GM12878 (cell line): ENCODE data around the gene ATP5F1D. TPM values are rescaled to one million over a fixed set of nuclear protein-coding genes. Genes with fewer than 3 reads are reported as not detected.
A peak's percentile ranks its signal among the peaks of the same experiment; 100 is the strongest.

ENCODE experiments used
- CHD1 ChIP-seq: IDR thresholded peaks from 2 replicates; pipeline ENCODE4 v1.6.1; 2012; ENCODE audit warnings: low read depth, low read length, improper control_type of control experiment
- CHD2 ChIP-seq: IDR thresholded peaks from 2 replicates; pipeline ENCODE4 v1.6.1; 2011; ENCODE audit warnings: low read depth, low read length, improper control_type of control experiment, borderline replicate concordance
- E2F4 ChIP-seq: IDR thresholded peaks from 2 replicates; pipeline ENCODE4 v1.6.1; 2012; ENCODE audit warnings: low read depth, low read length, improper control_type of control experiment
- IKZF2 ChIP-seq, 2 experiments: fragments of 450-650 bp; IDR thresholded peaks; 2 replicates each; pipeline ENCODE4 v1.6.1; 2017; ENCODE audit warnings: mild to moderate bottlenecking in 2 of 2, moderate library complexity in 2 of 2
- KDM1A ChIP-seq: fragments of 200-600 bp; sonication (generic); IDR thresholded peaks from 2 replicates; pipeline ENCODE4 v1.6.1; 2016; ENCODE audit warnings: borderline replicate concordance
- PML ChIP-seq: IDR thresholded peaks from 2 replicates; pipeline ENCODE4 v1.6.1; 2012; ENCODE audit warnings: low read length, inconsistent platforms
- SKIL ChIP-seq: fragments of 450-650 bp; IDR thresholded peaks from 2 replicates; pipeline ENCODE4 v1.6.1; 2017; ENCODE audit warnings: mild to moderate bottlenecking, low read depth, inconsistent platforms; ENCODE audit not compliant: poor library complexity, severe bottlenecking
- SUZ12 ChIP-seq: fragments of 200-600 bp; sonication (generic); IDR thresholded peaks from one replicate; pipeline ENCODE4 v1.6.1; 2018; ENCODE audit warnings: antibody characterized with exemption, mild to moderate bottlenecking; ENCODE audit not compliant: unreplicated experiment
- TCF12 ChIP-seq: IDR thresholded peaks from 2 replicates; pipeline ENCODE4 v1.6.1; 2011; ENCODE audit warnings: low read depth, mild to moderate bottlenecking, low read length
- USF1 ChIP-seq: IDR thresholded peaks from 2 replicates; pipeline ENCODE4 v1.6.1; 2011; ENCODE audit warnings: borderline replicate concordance, low read depth, mild to moderate bottlenecking, moderate library complexity, mixed read lengths, low read length; ENCODE audit not compliant: insufficient read depth; ENCODE audit errors: extremely low read length
- ZZZ3 ChIP-seq: IDR thresholded peaks from 2 replicates; pipeline ENCODE4 v1.6.1; 2011; ENCODE audit warnings: low read depth; ENCODE audit not compliant: control insufficient read depth, insufficient read length
- polyA plus RNA-seq, 11 experiments: library from polyadenylated mRNA; depleted of rRNA in 4 of 11; unstranded in 6 of 11; stranded (reverse) in 5 of 11; fragments of >200 nt; fragmentation: Nextera tagmentation in 4 of 11; fragmentation: Illumina TruSeq in 1 of 11; extraction: Ambion mirVana in 4 of 11; extraction: Trizol in 1 of 11; gene quantifications; 1 replicate in 1 of 11; 2 replicates in 10 of 11; pipeline versions ENCODE4 v1.2.1 to v1.2.3, GENCODE V29; 2011 to 2016; ENCODE audit warnings: inconsistent platforms in 2 of 11, missing spikeins in 2 of 11, low read depth in 1 of 11
- total RNA-seq, 4 experiments: library from RNA; depleted of rRNA in 3 of 4; stranded (reverse); fragments of >200 nt in 3 of 4; fragmentation: Illumina TruSeq in 1 of 4; extraction: Trizol in 1 of 4; gene quantifications; 2 replicates each; pipeline versions ENCODE4 v1.2.1 to v1.2.3, GENCODE V29; 2013 to 2021
- TF ChIP-seq, protein P1 (sequence below): IDR thresholded peaks from 2 replicates; pipeline ENCODE4 v1.6.1; 2012; ENCODE audit warnings: low read length, inconsistent platforms
- TF ChIP-seq, protein P2 (sequence below): IDR thresholded peaks from 2 replicates; pipeline ENCODE4 v1.6.1; 2012; ENCODE audit warnings: mild to moderate bottlenecking, low read depth, low read length
- TF ChIP-seq, protein P3 (sequence below): fragments of 450-650 bp; IDR thresholded peaks from 2 replicates; pipeline ENCODE4 v1.6.1; 2016; ENCODE audit warnings: mild to moderate bottlenecking
- TF ChIP-seq, protein P4 (sequence below): fragments of 450-650 bp; formaldehyde crosslinking; IDR thresholded peaks from 2 replicates; pipeline ENCODE4 v1.4.0; 2020; ENCODE audit warnings: mild to moderate bottlenecking, moderate library complexity

Gene ATP5F1D
- total and polyA plus RNA-seq, 10 of the 15 experiments (the other 5 are each of a cell fraction or from before 2014, with no cell fraction given) = 7.2 to 357 (median 49.5) TPM

GRCh38 chr19:1269065-1269477 is 27.5 kb downstream of the ATP5F1D start, which contains the start of gene CIRBP (continued):
- TF ChIP-seq E2F4 = no peak
- TF ChIP-seq KDM1A = no peak
- TF ChIP-seq CHD2 = peak; percentile 53; the same call in 1 of the 2 replicates
- TF ChIP-seq ZZZ3 = no peak
- no peak for TF ChIP-seq USF1
- TF ChIP-seq, protein P1, sequence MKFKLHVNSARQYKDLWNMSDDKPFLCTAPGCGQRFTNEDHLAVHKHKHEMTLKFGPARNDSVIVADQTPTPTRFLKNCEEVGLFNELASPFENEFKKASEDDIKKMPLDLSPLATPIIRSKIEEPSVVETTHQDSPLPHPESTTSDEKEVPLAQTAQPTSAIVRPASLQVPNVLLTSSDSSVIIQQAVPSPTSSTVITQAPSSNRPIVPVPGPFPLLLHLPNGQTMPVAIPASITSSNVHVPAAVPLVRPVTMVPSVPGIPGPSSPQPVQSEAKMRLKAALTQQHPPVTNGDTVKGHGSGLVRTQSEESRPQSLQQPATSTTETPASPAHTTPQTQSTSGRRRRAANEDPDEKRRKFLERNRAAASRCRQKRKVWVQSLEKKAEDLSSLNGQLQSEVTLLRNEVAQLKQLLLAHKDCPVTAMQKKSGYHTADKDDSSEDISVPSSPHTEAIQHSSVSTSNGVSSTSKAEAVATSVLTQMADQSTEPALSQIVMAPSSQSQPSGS = no peak
- TF ChIP-seq, protein P2, sequence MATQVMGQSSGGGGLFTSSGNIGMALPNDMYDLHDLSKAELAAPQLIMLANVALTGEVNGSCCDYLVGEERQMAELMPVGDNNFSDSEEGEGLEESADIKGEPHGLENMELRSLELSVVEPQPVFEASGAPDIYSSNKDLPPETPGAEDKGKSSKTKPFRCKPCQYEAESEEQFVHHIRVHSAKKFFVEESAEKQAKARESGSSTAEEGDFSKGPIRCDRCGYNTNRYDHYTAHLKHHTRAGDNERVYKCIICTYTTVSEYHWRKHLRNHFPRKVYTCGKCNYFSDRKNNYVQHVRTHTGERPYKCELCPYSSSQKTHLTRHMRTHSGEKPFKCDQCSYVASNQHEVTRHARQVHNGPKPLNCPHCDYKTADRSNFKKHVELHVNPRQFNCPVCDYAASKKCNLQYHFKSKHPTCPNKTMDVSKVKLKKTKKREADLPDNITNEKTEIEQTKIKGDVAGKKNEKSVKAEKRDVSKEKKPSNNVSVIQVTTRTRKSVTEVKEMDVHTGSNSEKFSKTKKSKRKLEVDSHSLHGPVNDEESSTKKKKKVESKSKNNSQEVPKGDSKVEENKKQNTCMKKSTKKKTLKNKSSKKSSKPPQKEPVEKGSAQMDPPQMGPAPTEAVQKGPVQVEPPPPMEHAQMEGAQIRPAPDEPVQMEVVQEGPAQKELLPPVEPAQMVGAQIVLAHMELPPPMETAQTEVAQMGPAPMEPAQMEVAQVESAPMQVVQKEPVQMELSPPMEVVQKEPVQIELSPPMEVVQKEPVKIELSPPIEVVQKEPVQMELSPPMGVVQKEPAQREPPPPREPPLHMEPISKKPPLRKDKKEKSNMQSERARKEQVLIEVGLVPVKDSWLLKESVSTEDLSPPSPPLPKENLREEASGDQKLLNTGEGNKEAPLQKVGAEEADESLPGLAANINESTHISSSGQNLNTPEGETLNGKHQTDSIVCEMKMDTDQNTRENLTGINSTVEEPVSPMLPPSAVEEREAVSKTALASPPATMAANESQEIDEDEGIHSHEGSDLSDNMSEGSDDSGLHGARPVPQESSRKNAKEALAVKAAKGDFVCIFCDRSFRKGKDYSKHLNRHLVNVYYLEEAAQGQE = no peak
- TF ChIP-seq SKIL = no peak
- no peak for TF ChIP-seq PML
- TF ChIP-seq, protein P3, sequence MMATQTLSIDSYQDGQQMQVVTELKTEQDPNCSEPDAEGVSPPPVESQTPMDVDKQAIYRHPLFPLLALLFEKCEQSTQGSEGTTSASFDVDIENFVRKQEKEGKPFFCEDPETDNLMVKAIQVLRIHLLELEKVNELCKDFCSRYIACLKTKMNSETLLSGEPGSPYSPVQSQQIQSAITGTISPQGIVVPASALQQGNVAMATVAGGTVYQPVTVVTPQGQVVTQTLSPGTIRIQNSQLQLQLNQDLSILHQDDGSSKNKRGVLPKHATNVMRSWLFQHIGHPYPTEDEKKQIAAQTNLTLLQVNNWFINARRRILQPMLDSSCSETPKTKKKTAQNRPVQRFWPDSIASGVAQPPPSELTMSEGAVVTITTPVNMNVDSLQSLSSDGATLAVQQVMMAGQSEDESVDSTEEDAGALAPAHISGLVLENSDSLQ = peak; percentile 33; the same call in 1 of the 2 replicates
- no peak for TF ChIP-seq IKZF2 (IDR thresholded peaks at IDR 0.05)
- TF ChIP-seq TCF12 = peak; percentile 55; the same call in 1 of the 2 replicates
- TF ChIP-seq, protein P4, sequence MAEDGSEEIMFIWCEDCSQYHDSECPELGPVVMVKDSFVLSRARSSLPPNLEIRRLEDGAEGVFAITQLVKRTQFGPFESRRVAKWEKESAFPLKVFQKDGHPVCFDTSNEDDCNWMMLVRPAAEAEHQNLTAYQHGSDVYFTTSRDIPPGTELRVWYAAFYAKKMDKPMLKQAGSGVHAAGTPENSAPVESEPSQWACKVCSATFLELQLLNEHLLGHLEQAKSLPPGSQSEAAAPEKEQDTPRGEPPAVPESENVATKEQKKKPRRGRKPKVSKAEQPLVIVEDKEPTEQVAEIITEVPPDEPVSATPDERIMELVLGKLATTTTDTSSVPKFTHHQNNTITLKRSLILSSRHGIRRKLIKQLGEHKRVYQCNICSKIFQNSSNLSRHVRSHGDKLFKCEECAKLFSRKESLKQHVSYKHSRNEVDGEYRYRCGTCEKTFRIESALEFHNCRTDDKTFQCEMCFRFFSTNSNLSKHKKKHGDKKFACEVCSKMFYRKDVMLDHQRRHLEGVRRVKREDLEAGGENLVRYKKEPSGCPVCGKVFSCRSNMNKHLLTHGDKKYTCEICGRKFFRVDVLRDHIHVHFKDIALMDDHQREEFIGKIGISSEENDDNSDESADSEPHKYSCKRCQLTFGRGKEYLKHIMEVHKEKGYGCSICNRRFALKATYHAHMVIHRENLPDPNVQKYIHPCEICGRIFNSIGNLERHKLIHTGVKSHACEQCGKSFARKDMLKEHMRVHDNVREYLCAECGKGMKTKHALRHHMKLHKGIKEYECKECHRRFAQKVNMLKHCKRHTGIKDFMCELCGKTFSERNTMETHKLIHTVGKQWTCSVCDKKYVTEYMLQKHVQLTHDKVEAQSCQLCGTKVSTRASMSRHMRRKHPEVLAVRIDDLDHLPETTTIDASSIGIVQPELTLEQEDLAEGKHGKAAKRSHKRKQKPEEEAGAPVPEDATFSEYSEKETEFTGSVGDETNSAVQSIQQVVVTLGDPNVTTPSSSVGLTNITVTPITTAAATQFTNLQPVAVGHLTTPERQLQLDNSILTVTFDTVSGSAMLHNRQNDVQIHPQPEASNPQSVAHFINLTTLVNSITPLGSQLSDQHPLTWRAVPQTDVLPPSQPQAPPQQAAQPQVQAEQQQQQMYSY = no peak
- no peak for TF ChIP-seq SUZ12
- peak; percentile 91; the same call in 1 of the 2 replicates for TF ChIP-seq CHD1
